ENCODE measurements around the gene AGAP1.

AGAP1 gene

GRCh38 chr2:235745597-235745996 lies 251.8 kb downstream of the AGAP1 start:
- Histone ChIP-seq H3K4me2 (ENCODE audit: low read length) (no peak overlapping the region), H3K27ac (ENCODE audit: low read depth, low read length) (no peak overlapping the region), H3F3A (ENCODE audit: control insufficient read depth, insufficient read depth) (no peaks in the 10 kb centered on the region), H4K20me1 (ENCODE audit: control insufficient read depth, insufficient read depth, low read depth, low read length) (no peaks in the 10 kb centered on the region), H3K4me3 (ENCODE audit: low read length) (no peak overlapping the region), H3K36me3 (ENCODE audit: control insufficient read depth, low read length) (no peaks in the 10 kb centered on the region), H3K4me1 (ENCODE audit: control insufficient read depth, low read length) (no peaks in the 10 kb centered on the region), H3K9me2 (replicated peaks; ENCODE audit: control insufficient read depth, low read length) (no peaks in the 10 kb centered on the region), H3K27me3 (ENCODE audit: control insufficient read depth, low read length) (no peaks in the 10 kb centered on the region; the same call in none of the 2 replicates), H3K79me2 (ENCODE audit: control insufficient read depth, low read length) (no peaks in the 10 kb centered on the region), H3K9me3 (ENCODE audit: control insufficient read depth, insufficient read depth, low read length) (no peaks in the 10 kb centered on the region)
- TF ChIP-seq CTCF (IDR thresholded peaks at IDR 0.05; ENCODE audit: low read depth, low read length, poor library complexity, severe bottlenecking) = no peak
- no peak for TF ChIP-seq EZH2phosphoT487 (IDR thresholded peaks at IDR 0.05; ENCODE audit: borderline replicate concordance, low read length)

- TF ChIP-seq CTCF (IDR thresholded peaks at IDR 0.05; ENCODE audit: low read depth, low read length, poor library complexity, severe bottlenecking) (peak; percentile 65), EZH2phosphoT487 (IDR thresholded peaks at IDR 0.05; ENCODE audit: borderline replicate concordance, low read length) (no peak)
- Histone ChIP-seq H3K27me3 (ENCODE audit: control insufficient read depth, low read length) (no peaks in the 10 kb centered on the region; the same call in none of the 2 replicates), H3K4me3 (ENCODE audit: low read length) (no peak overlapping the region), H3K36me3 (ENCODE audit: control insufficient read depth, low read length) (no peaks in the 10 kb centered on the region), H3K9me3 (ENCODE audit: control insufficient read depth, insufficient read depth, low read length) (no peaks in the 10 kb centered on the region), H3F3A (ENCODE audit: control insufficient read depth, insufficient read depth) (no peaks in the 10 kb centered on the region), H3K27ac (ENCODE audit: low read depth, low read length) (no peak overlapping the region), H3K79me2 (ENCODE audit: control insufficient read depth, low read length) (no peaks in the 10 kb centered on the region), H4K20me1 (ENCODE audit: control insufficient read depth, insufficient read depth, low read depth, low read length) (no peaks in the 10 kb centered on the region), H3K4me1 (ENCODE audit: control insufficient read depth, low read length) (no peaks in the 10 kb centered on the region), H3K9me2 (replicated peaks; ENCODE audit: control insufficient read depth, low read length) (no peaks in the 10 kb centered on the region), H3K4me2 (ENCODE audit: low read length) (no peak overlapping the region)
These were observed 252.6 kb downstream of the AGAP1 start for GRCh38 chr2:235746257-235746934.

- Histone ChIP-seq H4K20me1 (ENCODE audit: control insufficient read depth, insufficient read depth, low read depth, low read length) (no peaks in the 10 kb centered on the region), H3K79me2 (ENCODE audit: control insufficient read depth, low read length) (no peaks in the 10 kb centered on the region), H3K9me3 (ENCODE audit: control insufficient read depth, insufficient read depth, low read length) (no peaks in the 10 kb centered on the region), H3K27ac (ENCODE audit: low read depth, low read length) (no peak overlapping the region), H3K27me3 (ENCODE audit: control insufficient read depth, low read length) (no peaks in the 10 kb centered on the region; the same call in none of the 2 replicates), H3K4me3 (ENCODE audit: low read length) (no peak overlapping the region), H3K4me1 (ENCODE audit: control insufficient read depth, low read length) (no peaks in the 10 kb centered on the region), H3K4me2 (ENCODE audit: low read length) (no peak overlapping the region), H3F3A (ENCODE audit: control insufficient read depth, insufficient read depth) (no peaks in the 10 kb centered on the region), H3K9me2 (replicated peaks; ENCODE audit: control insufficient read depth, low read length) (no peaks in the 10 kb centered on the region), H3K36me3 (ENCODE audit: control insufficient read depth, low read length) (no peaks in the 10 kb centered on the region)
- TF ChIP-seq EZH2phosphoT487 (IDR thresholded peaks at IDR 0.05; ENCODE audit: borderline replicate concordance, low read length) (no peak), CTCF (IDR thresholded peaks at IDR 0.05; ENCODE audit: low read depth, low read length, poor library complexity, severe bottlenecking) (no peak)
These were observed 253.3 kb downstream of the AGAP1 start for GRCh38 chr2:235747001-235747785.

Measured in DOHH2 (cell line).